Body of pancreas (tissue), 4 donors: ENCODE data around the gene TMEM170B.
A peak's percentile ranks its signal among the peaks of the same experiment; 100 is the strongest.

Experiments used
- POLR2A ChIP-seq, 3 donors: fragments of 450-650 bp; IDR thresholded peaks; one replicate each; pipeline ENCODE4 v1.6.1; 2016; ENCODE audit warnings: antibody characterized with exemption in 3 of 3, mild to moderate bottlenecking in 2 of 3
- TF ChIP-seq, protein P1 (sequence below), 7 experiments: fragments of 450-650 bp in 4 of 7; fragments of 200-600 bp in 3 of 7; sonication (generic) in 3 of 7; IDR thresholded peaks; one replicate each; pipeline ENCODE4 v1.5.1; 2016 to 2019; ENCODE audit warnings: antibody characterized with exemption in 7 of 7

DNA sequence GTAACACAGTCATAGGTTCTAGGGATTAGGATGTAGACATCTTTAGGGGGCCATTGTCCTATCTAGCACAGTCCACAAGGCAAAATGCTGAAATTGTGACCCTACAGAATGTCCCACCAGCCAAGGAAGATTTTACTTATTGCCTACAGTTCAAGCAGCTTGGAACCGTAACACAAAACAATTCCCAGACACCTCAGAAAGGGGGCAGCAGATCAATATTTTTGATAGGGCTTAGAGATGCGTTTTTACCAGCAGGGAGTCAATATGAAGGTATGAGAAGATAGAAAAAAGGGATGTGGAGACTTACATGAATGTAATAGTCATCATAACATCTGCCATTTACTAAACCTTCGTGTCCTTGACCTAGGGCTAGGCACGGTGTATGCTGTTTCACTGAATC lies 81.0 kb downstream of the TMEM170B start:
- TF ChIP-seq, protein P1, sequence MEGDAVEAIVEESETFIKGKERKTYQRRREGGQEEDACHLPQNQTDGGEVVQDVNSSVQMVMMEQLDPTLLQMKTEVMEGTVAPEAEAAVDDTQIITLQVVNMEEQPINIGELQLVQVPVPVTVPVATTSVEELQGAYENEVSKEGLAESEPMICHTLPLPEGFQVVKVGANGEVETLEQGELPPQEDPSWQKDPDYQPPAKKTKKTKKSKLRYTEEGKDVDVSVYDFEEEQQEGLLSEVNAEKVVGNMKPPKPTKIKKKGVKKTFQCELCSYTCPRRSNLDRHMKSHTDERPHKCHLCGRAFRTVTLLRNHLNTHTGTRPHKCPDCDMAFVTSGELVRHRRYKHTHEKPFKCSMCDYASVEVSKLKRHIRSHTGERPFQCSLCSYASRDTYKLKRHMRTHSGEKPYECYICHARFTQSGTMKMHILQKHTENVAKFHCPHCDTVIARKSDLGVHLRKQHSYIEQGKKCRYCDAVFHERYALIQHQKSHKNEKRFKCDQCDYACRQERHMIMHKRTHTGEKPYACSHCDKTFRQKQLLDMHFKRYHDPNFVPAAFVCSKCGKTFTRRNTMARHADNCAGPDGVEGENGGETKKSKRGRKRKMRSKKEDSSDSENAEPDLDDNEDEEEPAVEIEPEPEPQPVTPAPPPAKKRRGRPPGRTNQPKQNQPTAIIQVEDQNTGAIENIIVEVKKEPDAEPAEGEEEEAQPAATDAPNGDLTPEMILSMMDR (IDR thresholded peaks at IDR 0.05) = peak in 6 of 7 experiments; percentile 16 to 46 (median 30)
- no peak for TF ChIP-seq POLR2A (IDR thresholded peaks at IDR 0.05)
